Body of pancreas (tissue), 4 donors: Measurements from ENCODE around the gene CNOT1.

Source experiments
- CTCF ChIP-seq, 7 experiments: fragments of 450-650 bp in 4 of 7; fragments of 200-600 bp in 3 of 7; sonication (generic) in 3 of 7; IDR thresholded peaks; one replicate each; pipeline ENCODE4 v1.5.1; 2016 to 2019; ENCODE audit warnings: antibody characterized with exemption in 7 of 7
- POLR2A ChIP-seq, 3 donors: fragments of 450-650 bp; IDR thresholded peaks; one replicate each; pipeline ENCODE4 v1.6.1; 2016; ENCODE audit warnings: antibody characterized with exemption in 3 of 3, mild to moderate bottlenecking in 2 of 3

- peak; percentile 64 to 88 (median 87) for TF ChIP-seq POLR2A (IDR thresholded peaks at IDR 0.05)
- no peak for TF ChIP-seq CTCF (IDR thresholded peaks at IDR 0.05)
These were observed at the start of gene CNOT1 for GRCh38 chr16:58629733-58630640.
